Mammary epithelial cell (primary cell): Measurements from ENCODE around the gene ZNF695.

ENCODE experiments used
- EZH2 ChIP-seq: IDR thresholded peaks from 2 replicates; pipeline ENCODE4 v1.6.1; 2012; ENCODE audit warnings: low read length, inconsistent platforms, borderline replicate concordance
- TF ChIP-seq, protein P1 (sequence below), 2 donors: IDR thresholded peaks in 1 of 2; conservative IDR thresholded peaks in 1 of 2; 2 replicates each; pipeline ENCODE4 v1.5.1; 2011 to 2012; ENCODE audit warnings: inconsistent platforms in 2 of 2, low read length in 2 of 2, mild to moderate bottlenecking in 2 of 2, control low read depth in 1 of 2, low read depth in 1 of 2; ENCODE audit not compliant: insufficient read depth in 1 of 2; ENCODE audit errors: extremely low read depth in 1 of 2

DNA sequence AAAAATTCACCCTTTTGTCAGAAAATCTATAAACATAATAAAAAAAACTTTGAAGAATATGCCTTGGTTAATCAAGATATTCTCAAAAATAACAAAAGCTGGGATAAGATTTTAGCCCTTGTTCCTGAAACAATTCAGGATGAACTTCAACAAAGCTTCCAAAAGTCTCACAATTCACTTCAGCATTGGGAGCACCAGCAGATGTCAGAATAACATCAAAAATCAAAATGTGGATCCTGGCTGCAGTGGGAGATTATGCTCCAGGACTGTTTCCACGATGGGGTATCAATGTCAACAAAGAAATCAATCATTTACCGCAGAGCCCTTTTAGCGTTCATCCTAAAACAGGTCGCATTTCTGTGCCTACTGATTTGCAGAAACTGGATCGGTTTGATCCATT, 35.5 kb upstream of the ZNF695 start:
- TF ChIP-seq, protein P1, sequence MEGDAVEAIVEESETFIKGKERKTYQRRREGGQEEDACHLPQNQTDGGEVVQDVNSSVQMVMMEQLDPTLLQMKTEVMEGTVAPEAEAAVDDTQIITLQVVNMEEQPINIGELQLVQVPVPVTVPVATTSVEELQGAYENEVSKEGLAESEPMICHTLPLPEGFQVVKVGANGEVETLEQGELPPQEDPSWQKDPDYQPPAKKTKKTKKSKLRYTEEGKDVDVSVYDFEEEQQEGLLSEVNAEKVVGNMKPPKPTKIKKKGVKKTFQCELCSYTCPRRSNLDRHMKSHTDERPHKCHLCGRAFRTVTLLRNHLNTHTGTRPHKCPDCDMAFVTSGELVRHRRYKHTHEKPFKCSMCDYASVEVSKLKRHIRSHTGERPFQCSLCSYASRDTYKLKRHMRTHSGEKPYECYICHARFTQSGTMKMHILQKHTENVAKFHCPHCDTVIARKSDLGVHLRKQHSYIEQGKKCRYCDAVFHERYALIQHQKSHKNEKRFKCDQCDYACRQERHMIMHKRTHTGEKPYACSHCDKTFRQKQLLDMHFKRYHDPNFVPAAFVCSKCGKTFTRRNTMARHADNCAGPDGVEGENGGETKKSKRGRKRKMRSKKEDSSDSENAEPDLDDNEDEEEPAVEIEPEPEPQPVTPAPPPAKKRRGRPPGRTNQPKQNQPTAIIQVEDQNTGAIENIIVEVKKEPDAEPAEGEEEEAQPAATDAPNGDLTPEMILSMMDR (conservative IDR thresholded peaks at IDR 0.05 in 1 of 2, IDR thresholded peaks at IDR 0.05 in 1 of 2; ENCODE audit: extremely low read depth in 1 of 2, insufficient read depth in 1 of 2, low read depth in 1 of 2, low read length in 2 of 2) = no peak
- no peak for TF ChIP-seq EZH2
